Ovary (tissue), 9 donors: ENCODE results near the gene NDUFA11. TPM values are rescaled to one million over a fixed set of nuclear protein-coding genes. Genes with fewer than 3 reads are reported as not detected.

Source experiments
- DNase-seq, 5 donors: peaks; one replicate each; pipeline ENCODE4 v3.0.0-alpha.2; 2019 to 2020
- H3K27ac ChIP-seq, 2 donors: fragments of 200-600 bp; one replicate each; pipeline versions ENCODE4 v1.5.1 to v1.8.0; 2019 to 2022
- H3K27me3 ChIP-seq: fragments of 200-600 bp; one replicate; pipeline ENCODE4 v1.8.0; 2022
- H3K36me3 ChIP-seq: fragments of 200-600 bp; sonication (generic); one replicate; pipeline ENCODE4 v1.5.1; 2019
- H3K4me1 ChIP-seq: one replicate; pipeline ENCODE4 v1.8.1; 2013; ENCODE audit warnings: mild to moderate bottlenecking, moderate library complexity; ENCODE audit not compliant: insufficient read depth
- H3K4me3 ChIP-seq: fragments of 200-600 bp; sonication (generic); one replicate; pipeline ENCODE4 v1.5.1; 2017
- H3K9me3 ChIP-seq, 2 donors: fragments of 200-600 bp in 1 of 2; sonication (generic) in 1 of 2; one replicate each; pipeline versions ENCODE4 v1.5.1 to v1.8.1; 2013 to 2019; ENCODE audit warnings: mild to moderate bottlenecking in 1 of 2, moderate library complexity in 1 of 2
- EP300 ChIP-seq: sonication (generic); formaldehyde crosslinking; IDR thresholded peaks from one replicate; pipeline ENCODE4 v1.6.1; 2017; ENCODE audit warnings: antibody characterized with exemption
- POLR2A ChIP-seq: fragments of 450-650 bp; IDR thresholded peaks from one replicate; pipeline ENCODE4 v1.6.1; 2017; ENCODE audit warnings: antibody characterized with exemption, mild to moderate bottlenecking, moderate library complexity
- WGBS, 3 donors: extraction: QIAGEN DNeasy Blood & Tissue Kit in 1 of 3; methylation state at CpG; one replicate each; pipeline versions ENCODE4 v1.1.5 to v1.1.7; 2013 to 2017; 5-methylcytosine and 5-hydroxymethylcytosine counted together
- intact Hi-C, 4 donors: fragments of 100-400 bp; cut with DNase I; formaldehyde crosslinking; loops; one replicate each; pipeline versions ENCODE4 v1.11.0 to v1.15.1; 2022 to 2023
- polyA plus RNA-seq, 2 donors: library from polyadenylated mRNA; stranded (reverse); fragments of 200-250 nt in 1 of 2; fragments of 350-450 nt in 1 of 2; fragmentation: Illumina TruSeq in 1 of 2; extraction: RNeasy Lipid Tissue Mini Kit (QIAGEN cat#74804) in 1 of 2; gene quantifications; one replicate each; pipeline ENCODE4 v1.2.3, GENCODE V29; 2013 to 2014
- total RNA-seq, 7 donors: library from RNA; depleted of rRNA in 2 of 7; stranded (reverse); fragments of >200 nt in 2 of 7; fragmentation: NEBNext Ultra II Directional in 3 of 7; extraction: Animal tissue kit (Norgen Biotek cat#: 25700) in 3 of 7; gene quantifications; one replicate each; pipeline versions ENCODE4 v1.1.0 to v1.2.4, GENCODE V29; 2016 to 2023
- TF ChIP-seq, protein P1 (sequence below), 3 donors: fragments of 450-650 bp in 2 of 3; fragments of 200-600 bp in 1 of 3; IDR thresholded peaks; one replicate each; pipeline versions ENCODE4 v1.5.1 to v1.8.0; 2016 to 2022; ENCODE audit warnings: antibody characterized with exemption in 3 of 3, mild to moderate bottlenecking in 1 of 3
- donor health status: DM: no; HTN: no; CAD: no; lungs with moderate emphysema.
- donor health status: DM: no; HTN: no; CAD: no.
- donor health status: Bipolar disorder and iron deficiency.
- donor health status: DM: yes; HTN: yes; CAD: no.
- donor health status: DM: no; HTN: no; CAD: no.
- donor health status: DM: yes; HTN: yes; CAD: no.

The NDUFA11 gene
- total and polyA plus RNA-seq, 9 donors = 3.9 to 352 (median 203) TPM

GRCh38 chr19:5931251-5931650, 27.7 kb upstream of the NDUFA11 start:
- H3K36me3 ChIP-seq = no peaks in the 10 kb centered on the region
- TF ChIP-seq POLR2A (no peak), EP300 (no peak)
- TF ChIP-seq, protein P1, sequence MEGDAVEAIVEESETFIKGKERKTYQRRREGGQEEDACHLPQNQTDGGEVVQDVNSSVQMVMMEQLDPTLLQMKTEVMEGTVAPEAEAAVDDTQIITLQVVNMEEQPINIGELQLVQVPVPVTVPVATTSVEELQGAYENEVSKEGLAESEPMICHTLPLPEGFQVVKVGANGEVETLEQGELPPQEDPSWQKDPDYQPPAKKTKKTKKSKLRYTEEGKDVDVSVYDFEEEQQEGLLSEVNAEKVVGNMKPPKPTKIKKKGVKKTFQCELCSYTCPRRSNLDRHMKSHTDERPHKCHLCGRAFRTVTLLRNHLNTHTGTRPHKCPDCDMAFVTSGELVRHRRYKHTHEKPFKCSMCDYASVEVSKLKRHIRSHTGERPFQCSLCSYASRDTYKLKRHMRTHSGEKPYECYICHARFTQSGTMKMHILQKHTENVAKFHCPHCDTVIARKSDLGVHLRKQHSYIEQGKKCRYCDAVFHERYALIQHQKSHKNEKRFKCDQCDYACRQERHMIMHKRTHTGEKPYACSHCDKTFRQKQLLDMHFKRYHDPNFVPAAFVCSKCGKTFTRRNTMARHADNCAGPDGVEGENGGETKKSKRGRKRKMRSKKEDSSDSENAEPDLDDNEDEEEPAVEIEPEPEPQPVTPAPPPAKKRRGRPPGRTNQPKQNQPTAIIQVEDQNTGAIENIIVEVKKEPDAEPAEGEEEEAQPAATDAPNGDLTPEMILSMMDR (IDR thresholded peaks at IDR 0.05) = no peak
- H3K4me3 ChIP-seq = no peak overlapping the region
- H3K27ac ChIP-seq = no peak overlapping the region
- intact Hi-C loops = no loop called here
- DNase-seq = no peak
- peaks cover 9% of the 10 kb centered on the region for H3K4me1 ChIP-seq
- WGBS, 3 donors = 80 to 85% (median 85%) methylated on average over 7 to 11 of the region's 11 CpGs
- no peaks in the 10 kb centered on the region for H3K27me3 ChIP-seq
- H3K9me3 ChIP-seq = no peaks in the 10 kb centered on the region

DNA sequence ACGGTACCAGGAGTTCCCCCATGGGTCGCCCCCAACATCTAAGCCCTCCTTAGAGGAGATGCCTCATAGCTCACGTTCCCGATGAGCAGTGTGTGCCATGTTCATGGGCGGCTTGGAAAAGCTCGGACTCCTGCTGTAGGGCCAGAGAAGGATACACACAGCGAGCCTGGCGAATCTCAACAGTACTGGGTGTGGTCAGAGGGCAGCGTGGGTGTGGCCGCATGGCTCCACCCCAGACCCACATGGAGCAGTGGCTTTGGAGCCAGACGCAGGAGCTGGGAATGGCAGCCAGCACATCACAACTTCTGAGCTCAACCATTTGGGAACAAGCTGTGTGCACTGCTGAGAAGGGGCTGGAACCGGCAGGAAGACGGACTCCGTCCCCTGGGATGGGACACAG, 26.0 kb upstream of the NDUFA11 start:
- WGBS, 3 donors = 87 to 90% (median 88%) methylated on average over 14 of the region's 14 CpGs
- DNase-seq = no peak
- intact Hi-C loops = no loop called here

DNA sequence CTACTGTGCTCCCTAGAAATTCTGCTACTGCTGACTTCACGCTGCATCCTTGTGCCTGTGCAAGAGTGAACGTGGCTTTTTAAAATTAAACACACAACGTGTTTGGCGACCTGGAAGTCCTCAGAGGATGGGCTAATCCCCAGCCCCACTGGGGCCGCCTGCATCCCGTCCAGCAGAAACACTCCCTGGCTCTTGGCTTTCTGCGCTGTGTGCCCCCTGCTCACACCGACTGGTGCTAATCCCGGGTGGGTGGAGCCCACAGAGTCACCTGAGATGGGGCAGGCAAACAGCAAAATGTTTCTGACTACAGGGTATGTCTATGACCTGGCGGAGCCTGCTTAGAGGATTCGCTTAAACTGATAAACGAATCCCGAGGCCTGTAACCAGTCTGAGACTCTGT, 25.6 kb upstream of the NDUFA11 start:
- H3K4me3 ChIP-seq = no peak overlapping the region
- WGBS, 3 donors = 86 to 89% (median 89%) methylated on average over 13 of the region's 13 CpGs
- H3K4me1 ChIP-seq = no peaks in the 10 kb centered on the region
- no peak for DNase-seq
- intact Hi-C loops = no loop called here
- H3K36me3 ChIP-seq = no peaks in the 10 kb centered on the region
- no peak overlapping the region for H3K27ac ChIP-seq
- TF ChIP-seq POLR2A = no peak
- no peak for TF ChIP-seq EP300
- TF ChIP-seq, protein P1 (IDR thresholded peaks at IDR 0.05) = no peak
- no peaks in the 10 kb centered on the region for H3K27me3 ChIP-seq
- H3K9me3 ChIP-seq = no peaks in the 10 kb centered on the region

More for the DNA sequence above, 26.0 kb upstream of the NDUFA11 start:
- Histone ChIP-seq H3K4me1 (no peaks in the 10 kb centered on the region), H3K27ac (no peak overlapping the region), H3K27me3 (no peaks in the 10 kb centered on the region), H3K9me3 (no peaks in the 10 kb centered on the region), H3K4me3 (no peak overlapping the region), H3K36me3 (no peaks in the 10 kb centered on the region)
- TF ChIP-seq, protein P1 (IDR thresholded peaks at IDR 0.05) = no peak
- no peak for TF ChIP-seq EP300
- TF ChIP-seq POLR2A = no peak

- WGBS, 3 donors = 91 to 96% (median 95%) methylated on average over 8 of the region's 8 CpGs
- no peaks in the 10 kb centered on the region for H3K9me3 ChIP-seq
- H3K4me3 ChIP-seq = no peak overlapping the region
- H3K27me3 ChIP-seq = no peaks in the 10 kb centered on the region
- H3K27ac ChIP-seq = no peak overlapping the region
- H3K36me3 ChIP-seq = no peaks in the 10 kb centered on the region
- no peaks in the 10 kb centered on the region for H3K4me1 ChIP-seq
- TF ChIP-seq POLR2A (no peak), EP300 (no peak)
- intact Hi-C loops = no loop called here
- DNase-seq = no peak
Measured at GRCh38 chr19:5927441-5927821, 23.8 kb upstream of the NDUFA11 start.

GRCh38 chr19:5926641-5927440, 23.3 kb upstream of the NDUFA11 start:
- H3K4me1 ChIP-seq = no peaks in the 10 kb centered on the region
- H3K27ac ChIP-seq = no peak overlapping the region
- DNase-seq = peak in 3 of 5 donors; percentile 34 to 64 (median 62)
- no peaks in the 10 kb centered on the region for H3K36me3 ChIP-seq
- TF ChIP-seq POLR2A (no peak), EP300 (no peak)
- TF ChIP-seq, protein P1 (IDR thresholded peaks at IDR 0.05) = no peak
- H3K27me3 ChIP-seq = no peaks in the 10 kb centered on the region
- H3K4me3 ChIP-seq = no peak overlapping the region
- WGBS, 3 donors = 44 to 65% (median 59%) methylated on average over 14 of the region's 14 CpGs
- intact Hi-C loops = no loop called here
- H3K9me3 ChIP-seq = no peaks in the 10 kb centered on the region
